Urinary bladder (tissue), 4 donors: ENCODE measurements around the gene FOXP4. TPM values are rescaled to one million over a fixed set of nuclear protein-coding genes. Genes with fewer than 3 reads are reported as not detected.

Experiments
- DNase-seq: peaks from one replicate; pipeline ENCODE4 v3.0.0-alpha.2; 2015; ENCODE audit errors: extremely low spot score
- H3K27ac ChIP-seq: one replicate; pipeline ENCODE4 v1.5.1; 2013; ENCODE audit warnings: low read depth, mild to moderate bottlenecking, moderate library complexity
- H3K36me3 ChIP-seq: one replicate; pipeline ENCODE4 v1.6.1; 2013; ENCODE audit warnings: mild to moderate bottlenecking, moderate library complexity; ENCODE audit not compliant: insufficient read depth
- H3K4me1 ChIP-seq: one replicate; pipeline ENCODE4 v1.6.1; 2013; ENCODE audit warnings: mild to moderate bottlenecking, moderate library complexity; ENCODE audit not compliant: insufficient read depth
- H3K4me3 ChIP-seq: one replicate; pipeline ENCODE4 v1.5.1; 2013; ENCODE audit warnings: low read depth, low read length
- WGBS: extraction: QIAGEN DNeasy Blood & Tissue Kit; methylation state at CpG from one replicate; pipeline ENCODE4 v1.1.7; 2013; 5-methylcytosine and 5-hydroxymethylcytosine counted together
- polyA plus RNA-seq: library from polyadenylated mRNA; stranded (reverse); fragments of 200-250 nt; gene quantifications from one replicate; pipeline ENCODE4 v1.2.3, GENCODE V29; 2013
- total RNA-seq: library from RNA; depleted of rRNA; stranded (reverse); fragments of >200 nt; gene quantifications from one replicate; pipeline ENCODE4 v1.2.3, GENCODE V29; 2014
- donor health status: healthy with polysubstance abuse.
- donor health status: healthy.

FOXP4 gene
- total and polyA plus RNA-seq, 2 donors: 1.6 to 18.0 TPM

DNA sequence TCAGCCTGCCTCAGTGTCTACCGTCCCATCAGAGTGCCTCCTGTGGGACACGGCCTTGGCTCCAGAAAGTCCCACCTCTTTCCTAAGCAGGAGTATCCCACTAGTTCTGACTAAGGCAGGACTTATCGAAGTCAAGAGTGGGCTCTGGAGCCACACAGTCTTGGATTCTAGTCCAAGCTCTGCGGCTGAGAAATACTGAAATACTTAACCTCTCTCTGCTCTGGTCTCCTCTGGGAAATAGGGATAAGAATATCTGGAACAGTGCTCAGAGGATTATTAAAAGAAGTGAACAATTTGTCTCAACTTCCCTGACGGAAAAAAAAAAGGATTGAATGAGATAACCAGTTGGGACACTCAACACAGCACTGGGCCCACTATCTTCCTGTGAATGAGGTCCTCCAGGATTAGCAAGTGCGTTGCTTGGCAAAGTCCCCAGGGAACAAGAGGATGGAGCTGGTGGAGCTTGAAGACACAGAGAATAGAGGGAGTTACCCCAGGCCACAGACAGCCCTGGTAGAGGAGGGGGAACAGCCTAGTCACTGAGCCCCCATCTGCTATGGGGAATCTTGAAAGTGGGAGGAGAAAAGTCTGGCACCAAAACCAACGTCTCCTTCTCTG lies 34.6 kb upstream of the FOXP4 start:
- 88% methylated on average over 7 of the region's 7 CpGs for WGBS
- Histone ChIP-seq H3K4me3 (no peak overlapping the region), H3K27ac (no peak overlapping the region), H3K4me1 (no peaks in the 10 kb centered on the region), H3K36me3 (no peaks in the 10 kb centered on the region)
- no peak for DNase-seq

- no peaks in the 10 kb centered on the region for H3K36me3 ChIP-seq
- DNase-seq: no peak
- no peaks in the 10 kb centered on the region for H3K4me1 ChIP-seq
- no peak overlapping the region for H3K27ac ChIP-seq
- WGBS: 83% methylated on average over 6 of the region's 6 CpGs
- H3K4me3 ChIP-seq: no peak overlapping the region
Observed at GRCh38 chr6:41512146-41512701, 34.0 kb upstream of the FOXP4 start.

DNA sequence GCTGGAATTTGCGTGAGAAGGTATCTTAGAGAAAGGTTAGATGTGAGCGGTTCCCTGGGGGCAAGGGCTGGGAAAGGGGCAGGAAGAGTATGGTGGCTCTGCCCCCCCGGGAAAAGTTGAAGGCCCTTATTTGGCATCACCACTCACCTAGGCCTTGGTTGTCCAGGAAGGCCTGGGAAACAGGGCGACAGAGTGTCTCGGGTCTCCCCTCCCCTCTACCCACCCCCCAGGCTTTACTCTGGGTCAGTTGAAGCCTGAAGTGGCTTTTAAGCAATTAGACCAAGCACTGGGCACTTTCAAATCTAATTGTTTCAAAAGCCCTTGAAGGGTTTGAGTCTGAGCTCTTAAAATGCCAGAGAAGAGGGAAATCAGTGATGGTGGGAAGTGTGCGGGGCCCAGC lies 30.2 kb upstream of the FOXP4 start:
- WGBS: 91% methylated on average over 6 of the region's 6 CpGs
- H3K4me3 ChIP-seq: no peak overlapping the region
- no peaks in the 10 kb centered on the region for H3K36me3 ChIP-seq
- H3K4me1 ChIP-seq: no peaks in the 10 kb centered on the region
- no peak for DNase-seq
- no peak overlapping the region for H3K27ac ChIP-seq

- Histone ChIP-seq H3K4me1 (no peaks in the 10 kb centered on the region), H3K36me3 (no peaks in the 10 kb centered on the region), H3K4me3 (no peak overlapping the region), H3K27ac (no peak overlapping the region)
- 80% methylated on average over 7 of the region's 7 CpGs for WGBS
- no peak for DNase-seq
Observed at GRCh38 chr6:41518118-41518517, 28.1 kb upstream of the FOXP4 start.

DNA sequence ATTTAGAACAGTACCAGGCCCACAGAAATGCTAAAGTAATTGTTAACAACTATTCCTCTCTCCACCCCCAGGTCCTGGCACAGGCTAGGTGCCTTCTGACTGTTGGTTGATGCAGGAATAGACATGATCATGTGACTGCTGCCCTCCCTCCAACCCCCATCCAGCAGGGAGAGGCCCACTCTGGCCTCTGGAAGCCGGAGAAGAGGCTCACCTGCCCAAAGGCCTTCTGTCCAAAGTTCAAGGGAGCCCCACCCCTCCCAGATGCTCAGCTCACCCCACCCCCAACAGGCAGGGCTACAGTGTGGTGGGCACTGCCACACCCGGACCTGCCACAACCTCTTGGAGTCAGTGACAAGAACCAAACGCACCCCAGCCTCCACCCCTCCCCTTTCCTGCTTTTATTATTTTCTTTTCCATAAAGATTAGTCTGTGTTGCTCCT lies 26.9 kb upstream of the FOXP4 start:
- WGBS: 48% methylated on average over 3 of the region's 3 CpGs
- no peak overlapping the region for H3K4me3 ChIP-seq
- H3K36me3 ChIP-seq: no peaks in the 10 kb centered on the region
- H3K4me1 ChIP-seq: no peaks in the 10 kb centered on the region
- no peak for DNase-seq
- H3K27ac ChIP-seq: no peak overlapping the region

GRCh38 chr6:41519745-41520699 lies 26.2 kb upstream of the FOXP4 start:
- WGBS: 64% methylated on average over 8 of the region's 8 CpGs
- Histone ChIP-seq H3K4me3 (no peak overlapping the region), H3K4me1 (no peaks in the 10 kb centered on the region), H3K36me3 (no peaks in the 10 kb centered on the region), H3K27ac (no peak overlapping the region)
- DNase-seq: no peak

DNA sequence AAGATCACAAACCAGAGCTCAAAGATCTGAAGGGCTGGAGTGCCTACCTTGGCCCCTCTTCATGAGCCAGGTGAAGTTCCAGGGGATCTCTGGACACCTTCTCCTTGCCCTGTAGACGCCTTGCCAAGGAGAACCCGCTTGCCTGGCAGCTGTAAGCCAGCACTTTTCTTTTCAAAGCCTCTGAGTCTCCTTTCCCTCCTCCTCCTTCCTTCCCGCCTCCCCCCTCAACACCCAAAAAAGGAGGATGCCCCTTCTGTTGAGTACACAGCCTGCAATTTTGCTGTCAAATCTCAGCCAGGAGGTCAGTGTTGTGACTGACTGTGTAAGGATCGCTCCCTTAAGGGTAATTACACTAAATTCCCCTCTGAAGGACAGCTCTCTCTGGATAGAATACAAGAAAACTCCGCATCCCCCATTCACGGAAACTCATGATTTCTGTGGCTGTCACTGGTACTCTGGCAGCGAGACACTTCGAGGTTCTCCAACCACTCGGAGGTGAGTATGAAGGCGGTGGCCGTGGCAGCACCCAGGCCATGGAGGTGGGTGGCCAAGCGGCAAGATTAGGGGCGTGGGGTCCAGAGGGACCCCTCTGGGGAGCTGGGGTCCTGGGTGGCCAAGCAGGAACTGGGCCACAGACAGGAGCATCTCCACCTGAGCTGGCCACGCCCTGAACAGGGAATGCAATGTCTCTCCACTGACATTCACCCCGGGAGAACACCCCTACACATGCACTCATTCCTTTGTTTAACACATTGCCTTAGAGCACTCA lies 23.2 kb upstream of the FOXP4 start:
- DNase-seq: no peak
- 74% methylated on average over 15 of the region's 15 CpGs for whole genome bisulfite sequencing

GRCh38 chr6:41523915-41524633 lies 22.1 kb upstream of the FOXP4 start:
- WGBS: 60% methylated on average over 14 of the region's 14 CpGs
- no peaks in the 10 kb centered on the region for H3K4me1 ChIP-seq
- H3K27ac ChIP-seq: no peak overlapping the region
- H3K36me3 ChIP-seq: no peaks in the 10 kb centered on the region
- no peak overlapping the region for H3K4me3 ChIP-seq
- DNase-seq: no peak

More for the DNA sequence above, 23.2 kb upstream of the FOXP4 start:
- H3K27ac ChIP-seq: no peak overlapping the region
- no peaks in the 10 kb centered on the region for H3K4me1 ChIP-seq
- H3K36me3 ChIP-seq: no peaks in the 10 kb centered on the region
- H3K4me3 ChIP-seq: no peak overlapping the region

DNA sequence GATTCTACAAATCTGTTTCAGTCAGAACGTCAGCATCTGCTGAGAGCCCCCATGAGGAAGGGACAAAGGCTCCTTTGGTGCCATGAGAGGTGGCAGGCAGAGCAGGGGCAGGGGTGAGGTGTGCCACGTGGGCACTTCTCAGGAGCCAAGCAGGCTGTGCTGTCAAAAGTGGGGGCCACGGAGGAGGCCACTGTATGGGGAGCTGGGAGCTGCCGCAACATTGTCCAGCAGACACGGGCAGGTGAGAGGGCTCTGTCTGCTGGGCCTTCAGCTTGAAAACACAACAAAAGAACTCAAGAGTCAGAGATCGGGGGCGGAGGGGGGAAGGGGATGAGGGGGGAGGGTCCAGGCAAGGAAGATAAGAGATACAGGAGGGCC lies 21.6 kb upstream of the FOXP4 start:
- DNase-seq: no peak
- Histone ChIP-seq H3K4me3 (no peak overlapping the region), H3K4me1 (no peaks in the 10 kb centered on the region), H3K27ac (no peak overlapping the region), H3K36me3 (no peaks in the 10 kb centered on the region)
- WGBS: 65% methylated on average over 7 of the region's 7 CpGs

DNA sequence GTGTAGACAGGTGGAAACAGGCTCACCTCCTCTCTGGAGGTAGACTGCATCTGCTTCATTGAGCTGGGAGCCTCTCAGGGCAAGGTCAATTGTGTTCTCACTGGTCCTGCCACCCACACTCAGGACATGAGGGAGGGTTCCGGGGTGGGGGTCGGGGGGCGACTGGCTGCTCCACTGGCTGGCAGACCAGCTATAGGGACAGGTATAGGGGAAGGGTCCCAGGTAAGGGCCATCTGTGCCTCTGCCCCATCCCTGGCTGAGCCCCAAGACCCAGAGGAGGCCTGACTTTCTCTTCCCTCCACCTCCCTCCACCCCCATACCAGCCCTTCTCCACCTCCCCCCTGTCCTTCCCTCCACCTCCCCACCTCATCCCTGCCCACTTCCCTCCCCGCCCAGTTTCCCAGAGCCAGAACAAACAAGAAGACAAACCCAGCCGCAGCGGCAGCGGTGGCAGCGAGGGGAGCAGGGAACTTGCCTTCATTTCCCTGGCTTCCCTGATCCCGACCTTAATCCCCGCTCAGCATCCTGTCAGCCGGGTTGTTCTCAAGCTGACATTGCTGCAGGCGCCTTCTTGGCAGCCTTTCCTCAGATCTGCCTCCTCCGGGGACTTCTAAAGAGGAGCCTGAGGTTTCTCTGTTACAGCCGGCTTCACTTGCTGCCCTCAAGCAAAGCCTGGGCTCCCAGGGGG lies 18.3 kb upstream of the FOXP4 start:
- DNase-seq: no peak
- Histone ChIP-seq H3K4me1 (no peaks in the 10 kb centered on the region), H3K4me3 (no peak overlapping the region), H3K27ac (no peak overlapping the region), H3K36me3 (no peaks in the 10 kb centered on the region)
- WGBS: 24% methylated on average over 14 of the region's 14 CpGs

GRCh38 chr6:41528409-41528963 lies 17.7 kb upstream of the FOXP4 start:
- Histone ChIP-seq H3K4me1 (no peaks in the 10 kb centered on the region), H3K36me3 (no peaks in the 10 kb centered on the region), H3K27ac (no peak overlapping the region), H3K4me3 (no peak overlapping the region)
- WGBS: 59% methylated on average over 11 of the region's 11 CpGs
- no peak for DNase-seq

DNA sequence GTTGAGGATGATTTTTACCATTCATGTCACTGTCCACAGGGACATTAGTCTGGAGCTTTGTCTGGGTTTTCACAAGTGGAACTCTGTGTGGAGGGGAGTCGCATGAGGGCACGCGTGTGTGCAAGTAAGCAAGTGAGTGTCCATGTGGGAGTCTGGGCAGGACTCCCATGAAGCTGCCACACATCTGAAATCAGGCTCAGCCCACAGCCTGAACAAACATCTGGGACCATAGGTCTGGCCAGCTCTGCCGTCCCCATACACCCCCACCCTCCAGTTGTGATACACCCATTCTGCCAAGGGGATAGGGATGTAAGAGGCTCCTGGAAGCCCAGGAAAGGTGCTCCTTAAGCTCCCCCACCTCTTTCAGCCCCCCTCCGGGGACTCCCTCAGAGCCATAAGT lies 17.1 kb upstream of the FOXP4 start:
- H3K4me3 ChIP-seq: no peak overlapping the region
- no peaks in the 10 kb centered on the region for H3K36me3 ChIP-seq
- no peaks in the 10 kb centered on the region for H3K4me1 ChIP-seq
- H3K27ac ChIP-seq: no peak overlapping the region
- WGBS: 78% methylated on average over 5 of the region's 5 CpGs
- no peak for DNase-seq
